GM18505 (cell line): ENCODE data around the gene FAM217B.
A peak's percentile ranks its signal among the peaks of the same experiment; 100 is the strongest.

Experiments used
- ATAC-seq: cut with Tn5 transposase; IDR thresholded peaks from one replicate; pipeline ENCODE4 v1.9.1; 2021; ENCODE audit not compliant: unreplicated experiment
- POLR2A ChIP-seq: IDR thresholded peaks from 4 replicates; pipeline ENCODE4 v1.6.1; 2011; ENCODE audit warnings: borderline replicate concordance; ENCODE audit not compliant: insufficient read depth, insufficient read length; ENCODE audit errors: extremely low read depth

FAM217B gene

DNA sequence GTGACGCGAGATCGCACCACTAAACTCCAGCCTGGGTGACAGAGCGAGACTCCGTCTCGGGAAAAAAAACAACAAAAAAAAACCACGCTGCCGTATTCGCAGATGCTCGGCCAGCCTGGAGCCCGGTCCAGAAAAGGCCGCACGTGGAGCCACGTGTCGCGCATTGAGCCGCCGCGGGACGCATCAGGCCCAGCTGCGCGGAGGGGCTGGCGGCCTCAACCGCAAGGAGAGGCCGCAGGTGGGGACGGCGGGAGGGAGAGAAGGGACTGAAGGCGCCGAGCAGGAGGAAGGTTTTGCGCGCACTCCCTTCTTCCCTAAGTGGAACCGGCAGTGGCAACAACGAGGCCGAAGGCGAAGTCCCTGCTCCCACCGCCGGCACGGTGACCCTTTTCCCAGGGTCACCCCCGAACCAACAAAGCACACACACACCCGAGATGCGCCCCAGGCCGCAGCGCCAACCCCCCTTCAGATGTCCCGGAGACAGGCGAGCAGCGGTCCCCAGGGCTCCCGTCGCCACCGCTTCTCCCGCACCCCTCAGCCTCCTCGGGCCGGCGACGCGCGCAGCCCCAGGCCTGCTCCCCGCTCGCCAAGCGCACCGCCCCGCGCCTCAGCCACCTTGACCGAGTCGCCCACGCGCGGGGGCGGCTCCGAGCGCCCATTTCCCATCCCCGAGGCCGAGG lies 7.4 kb upstream of the FAM217B start:
- ATAC-seq: no peak
- no peak for TF ChIP-seq POLR2A

DNA sequence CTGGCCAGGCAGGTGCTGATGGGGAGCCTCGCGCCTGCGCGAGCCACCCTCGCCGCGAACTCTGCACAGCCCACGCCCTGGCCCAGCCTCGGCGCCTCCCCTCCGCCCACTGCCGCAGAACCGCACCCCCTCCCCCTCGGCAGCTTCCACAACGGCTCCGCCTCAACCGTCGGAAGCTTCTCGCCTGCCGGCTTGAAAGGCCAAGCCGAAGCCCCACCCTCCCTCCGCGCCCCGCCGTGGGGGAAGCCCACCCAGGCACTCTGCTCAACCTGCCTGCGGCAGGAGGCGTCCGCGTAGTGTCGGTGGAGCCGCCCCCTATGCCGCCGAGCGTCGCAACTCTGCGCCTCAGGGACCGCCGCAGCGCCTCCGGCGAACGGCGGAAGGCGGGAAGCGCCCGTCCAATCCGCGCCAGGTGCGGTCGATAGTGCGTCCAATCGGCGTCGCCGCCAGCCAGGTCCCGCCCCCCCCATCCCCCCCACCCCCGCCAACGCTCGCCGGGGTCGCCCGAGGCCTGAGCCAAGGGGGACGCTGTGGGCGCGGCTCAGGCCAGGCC lies 6.8 kb upstream of the FAM217B start, which contains the start of gene SYCP2:
Gene SYCP2 (minus strand): TSS at position 342 of the 553 bp plus-strand sequence. CDS start 11,224 bp downstream, outside the sequence.
- TF ChIP-seq POLR2A: no peak
- peak; percentile 46 for ATAC-seq

DNA sequence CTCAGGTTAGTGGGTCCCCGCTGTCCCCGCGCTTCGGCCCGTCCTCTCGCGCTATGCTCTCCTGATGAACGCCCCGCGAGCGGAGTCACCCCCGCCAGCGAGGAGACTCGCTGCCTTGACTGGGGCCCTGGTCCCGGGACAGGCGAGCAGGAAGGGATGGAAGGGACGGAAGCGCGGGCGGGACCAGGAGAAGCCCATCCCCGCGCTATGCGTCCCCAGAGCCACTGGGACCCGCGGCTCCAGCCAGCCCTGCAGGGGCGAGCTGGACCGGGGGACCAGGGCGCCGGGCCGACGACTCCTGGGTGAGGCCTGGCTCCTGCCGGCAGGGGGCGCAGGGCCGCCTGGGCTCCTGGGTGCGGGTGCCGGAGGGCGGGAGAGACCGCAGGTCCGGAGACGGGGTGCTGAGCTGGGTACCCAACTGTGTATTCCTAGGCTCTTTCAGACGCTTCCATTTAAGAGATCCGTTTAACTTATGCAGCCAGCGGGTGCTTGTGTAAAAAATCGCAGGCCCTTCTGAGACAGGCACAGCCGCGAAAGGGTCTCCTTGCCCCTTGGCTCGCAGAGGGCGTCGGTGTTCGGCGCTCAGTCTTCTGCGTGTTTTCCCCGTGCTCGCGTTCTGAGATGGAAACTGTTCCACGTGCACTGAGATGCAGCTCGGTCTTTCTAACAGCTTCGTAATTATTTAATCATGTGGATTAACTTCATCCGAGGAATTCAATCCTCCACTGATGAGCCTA lies 6.2 kb upstream of the FAM217B start:
- TF ChIP-seq POLR2A: no peak
- peak; percentile 89 for ATAC-seq

DNA sequence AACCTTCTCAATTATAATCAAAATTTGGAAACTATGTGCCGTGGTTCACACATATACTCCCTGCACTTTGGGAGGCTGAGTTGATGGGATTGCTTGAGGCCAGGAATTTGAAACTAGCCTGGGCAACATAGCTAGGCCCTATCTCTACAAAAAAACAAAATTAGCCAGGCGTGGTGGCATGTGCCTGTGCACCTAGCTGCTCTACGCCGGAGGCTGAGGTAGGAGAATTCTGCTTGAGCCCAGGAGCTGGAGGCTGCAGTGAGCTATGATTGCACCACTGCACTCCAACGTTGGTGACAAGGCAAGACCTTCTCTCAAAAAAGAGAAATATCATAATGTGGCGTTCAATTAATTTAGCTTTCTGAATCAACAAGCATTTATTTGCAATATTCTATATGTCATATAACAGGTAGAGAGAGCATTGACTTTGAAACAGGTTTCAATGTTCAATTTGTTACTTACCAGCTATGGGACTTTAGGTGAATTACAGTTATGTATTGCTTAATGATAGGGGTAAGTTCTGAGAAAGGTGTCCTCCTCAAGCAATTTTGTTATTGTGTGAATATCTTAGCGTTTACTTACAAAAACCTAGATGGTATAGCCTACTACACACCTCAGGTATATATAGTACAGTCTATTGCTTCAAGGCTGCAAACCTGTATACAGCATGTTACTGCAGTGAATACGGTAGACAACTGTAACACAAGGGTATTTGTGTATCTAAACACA lies 4.6 kb upstream of the FAM217B start:
- ATAC-seq: no peak
- TF ChIP-seq POLR2A: no peak

DNA sequence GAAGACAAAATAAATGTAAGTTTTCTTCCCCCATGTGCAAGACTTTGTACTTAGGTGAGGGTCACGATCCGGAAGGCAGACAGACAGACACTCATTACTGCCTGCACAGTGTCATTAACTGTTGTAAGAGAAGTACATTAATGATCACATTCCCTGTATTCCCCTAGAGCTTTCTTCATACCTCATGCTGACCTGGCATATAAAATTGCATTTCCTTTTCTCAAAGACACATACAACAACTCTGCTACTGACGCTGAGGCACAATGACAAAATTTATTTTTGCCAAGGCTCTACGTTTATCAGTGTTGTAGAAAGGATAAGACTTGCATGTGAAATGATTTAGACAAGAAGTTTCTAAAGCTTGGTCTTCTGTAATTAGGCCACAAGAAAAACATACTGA lies 3.8 kb upstream of the FAM217B start:
- no peak for ATAC-seq
- TF ChIP-seq POLR2A: no peak

DNA sequence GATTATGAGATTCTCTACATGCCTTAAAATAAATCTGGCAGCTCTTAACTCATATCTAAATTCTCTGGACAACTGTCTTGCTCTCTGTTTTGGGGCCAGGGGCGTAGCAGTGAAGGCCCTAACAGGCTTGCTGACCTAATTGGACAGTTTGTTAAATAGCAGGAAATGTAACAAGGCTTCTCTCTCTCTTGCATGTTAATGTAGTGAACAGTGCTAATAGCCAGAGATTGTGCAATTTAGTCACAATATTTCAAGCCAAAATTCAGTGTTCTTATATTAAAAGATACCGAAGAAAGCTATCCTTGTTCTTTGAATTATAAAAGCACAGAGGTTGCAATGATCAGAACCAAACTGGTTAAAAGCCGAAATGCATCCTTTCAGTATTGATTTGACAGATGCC lies 3.0 kb upstream of the FAM217B start:
- ATAC-seq: no peak
- TF ChIP-seq POLR2A: no peak

DNA sequence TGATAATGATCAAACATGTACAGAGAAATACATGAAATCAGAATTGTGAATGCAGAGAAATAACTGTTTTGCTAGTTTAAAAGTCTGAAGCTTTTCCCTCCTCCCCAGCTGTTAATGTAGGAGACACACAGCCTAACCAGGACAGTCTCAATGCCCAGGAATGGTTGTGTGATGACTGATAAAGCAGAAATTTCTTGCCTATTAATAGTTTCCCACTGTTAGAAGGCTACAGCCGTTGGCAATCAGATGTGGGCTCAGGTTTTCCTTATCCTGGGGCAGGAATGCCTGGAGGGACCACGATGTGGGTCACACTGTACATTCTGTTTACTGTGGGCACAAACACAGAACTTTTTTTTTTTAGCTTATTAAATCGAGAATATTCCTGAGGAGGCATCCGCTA lies 2.0 kb upstream of the FAM217B start:
- ATAC-seq: no peak
- no peak for TF ChIP-seq POLR2A

DNA sequence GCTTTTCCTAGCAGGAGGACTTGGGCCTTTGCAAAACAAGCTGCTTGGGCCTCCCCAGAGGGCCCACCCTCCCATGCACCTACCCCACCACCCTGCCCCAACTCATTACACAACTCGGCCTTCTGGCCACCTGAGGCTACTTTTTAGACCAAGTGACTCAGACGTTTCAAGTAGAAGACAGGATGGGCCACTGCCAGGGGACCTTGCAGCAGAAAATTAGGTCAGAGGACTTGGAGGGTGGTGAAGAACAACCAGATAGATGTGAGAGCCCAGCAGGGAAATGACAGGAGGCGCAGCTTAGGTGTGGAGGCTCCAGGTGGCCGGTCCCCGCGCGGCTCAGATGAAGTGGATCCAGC lies 1.5 kb upstream of the FAM217B start:
- no peak for ATAC-seq
- TF ChIP-seq POLR2A: no peak

DNA sequence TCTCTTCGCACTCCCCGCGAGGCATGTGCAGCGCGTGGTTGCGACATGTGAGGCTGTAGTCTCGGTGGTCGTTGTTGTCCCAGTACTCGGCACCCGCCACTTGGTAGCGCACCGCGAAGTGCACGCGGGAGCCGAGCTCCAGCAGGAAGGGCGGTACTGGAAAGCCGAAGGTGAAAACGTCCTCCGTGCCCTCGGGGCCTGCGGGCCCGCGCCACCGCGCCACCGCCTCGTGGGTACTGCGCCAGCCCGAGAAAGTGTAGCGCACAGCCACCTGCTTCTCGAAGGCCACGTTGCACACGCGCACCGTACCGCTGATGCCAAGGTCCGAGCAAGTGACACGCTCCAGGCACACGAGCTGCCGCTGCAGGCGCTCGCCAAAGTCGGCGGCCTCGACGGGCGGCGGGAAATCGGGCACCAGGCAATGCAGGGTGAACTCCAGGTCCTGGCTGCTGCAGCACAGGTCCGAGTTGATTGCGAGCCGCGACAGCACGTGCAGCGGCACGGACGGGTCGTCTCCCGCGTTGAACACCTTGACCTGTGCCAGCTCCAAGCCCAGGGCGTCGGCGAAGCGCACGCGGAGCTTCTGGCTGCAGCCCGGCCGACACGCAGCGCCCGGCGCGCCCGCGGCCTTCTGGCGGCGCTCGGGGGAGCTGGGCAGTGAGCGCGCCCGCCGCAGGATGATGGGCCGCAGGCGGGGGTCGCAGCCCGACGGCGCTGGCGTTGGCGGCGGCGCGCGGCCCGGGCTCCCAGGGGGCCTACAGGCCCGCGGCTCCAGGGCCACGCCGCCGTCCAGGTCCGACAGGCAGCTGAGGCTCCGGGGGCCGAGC lies 924 bp upstream of the FAM217B start:
- TF ChIP-seq POLR2A: no peak
- ATAC-seq: no peak

DNA sequence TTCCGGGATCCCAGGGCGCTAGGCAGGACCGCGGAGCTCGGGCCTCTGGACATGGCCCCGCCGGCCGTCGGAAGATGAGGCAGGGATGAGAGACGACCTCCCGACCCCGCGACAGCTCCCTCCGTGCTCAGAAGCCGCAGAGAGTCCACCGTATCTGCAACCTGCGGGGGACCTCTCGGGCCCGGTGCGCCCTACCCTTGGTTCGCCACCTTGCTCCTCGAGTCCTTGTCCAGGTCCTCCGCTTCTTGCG lies 385 bp upstream of the FAM217B start:
- ATAC-seq: peak; percentile 36
- TF ChIP-seq POLR2A: no peak

DNA sequence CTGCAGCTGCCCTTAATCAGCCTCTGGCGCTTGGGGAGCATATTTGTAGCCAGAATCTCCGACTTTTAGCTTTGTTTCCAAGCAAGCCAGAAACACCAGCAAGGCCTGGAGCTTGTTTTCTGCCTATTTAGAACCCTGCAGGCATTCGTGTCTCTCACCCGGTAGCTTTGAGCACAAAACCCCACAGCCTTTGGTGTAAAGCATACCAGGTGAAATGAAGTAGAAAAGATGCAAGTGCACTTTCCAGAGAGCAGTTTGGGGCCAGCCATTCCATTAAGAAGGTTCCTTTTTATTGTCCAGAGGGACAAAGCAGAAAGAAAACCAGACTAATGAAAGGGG lies 736 bp downstream of the FAM217B start:
- TF ChIP-seq POLR2A: no peak
- no peak for ATAC-seq

DNA sequence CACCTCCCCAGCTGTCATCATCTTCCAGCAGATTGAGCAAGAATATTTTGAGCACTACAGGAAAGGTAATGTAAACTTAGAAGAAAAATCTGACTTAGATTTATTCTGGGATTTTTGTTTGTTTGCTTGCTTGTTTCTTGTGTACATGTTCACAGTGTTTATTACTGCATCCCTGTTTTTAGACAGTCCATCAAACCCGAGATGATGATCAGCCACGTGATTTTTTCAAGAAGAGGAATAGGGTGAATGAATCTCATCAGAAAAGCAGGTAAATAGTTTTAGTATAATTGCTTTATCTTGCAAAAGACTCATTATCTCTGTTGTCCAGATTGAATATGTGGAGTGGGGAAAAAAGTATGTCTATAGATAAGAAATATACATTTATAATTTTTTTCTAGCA lies 2.1 kb downstream of the FAM217B start:
- no peak for ATAC-seq
- TF ChIP-seq POLR2A: no peak

DNA sequence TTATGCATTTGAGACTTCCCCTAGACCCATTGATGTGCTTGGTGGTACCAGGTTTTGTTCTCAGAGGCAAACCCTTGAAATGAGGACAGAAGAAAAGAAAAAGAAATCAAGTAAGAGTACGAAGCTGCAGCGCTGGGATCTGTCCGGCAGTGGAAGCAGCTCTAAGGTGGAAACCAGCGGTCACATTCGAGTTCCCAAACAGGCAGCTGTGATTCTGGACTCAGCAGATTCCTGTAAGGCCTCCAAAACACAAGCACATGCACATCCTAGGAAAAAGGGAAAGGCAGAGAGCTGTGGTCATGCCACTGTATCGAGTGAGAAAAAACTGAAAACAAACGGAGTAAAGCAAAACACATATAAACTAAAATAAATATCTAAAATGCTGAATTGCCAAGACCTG lies 4.5 kb downstream of the FAM217B start:
- no peak for ATAC-seq
- TF ChIP-seq POLR2A: no peak
